ENCODE data around the gene ME1. TPM values are rescaled to one million over a fixed set of nuclear protein-coding genes. Genes with fewer than 3 reads are reported as not detected.

ME1 gene
- total RNA-seq, 1 experiment from 2014 or later = 131 TPM

- Histone ChIP-seq H3K36me3 (ENCODE audit: control insufficient read depth, insufficient read depth, low read length) (no peaks in the 10 kb centered on the region), H3K4me3 (ENCODE audit: low read depth, low read length) (no peak overlapping the region), H3K9me3 (no peaks in the 10 kb centered on the region), H3K27me3 (replicated peaks; ENCODE audit: control insufficient read depth, insufficient read depth, low read length) (no peaks in the 10 kb centered on the region), H3K4me1 (peaks cover 47% of the 10 kb centered on the region)
- Mint-ChIP-seq H3K27me3 (ENCODE audit: insufficient read depth, unreplicated experiment) (no peaks in the 10 kb centered on the region), H3K27ac (ENCODE audit: unreplicated experiment) (peak overlapping the region; percentile 13), H3K4me1 (ENCODE audit: low read depth, unreplicated experiment) (peaks cover 13% of the 10 kb centered on the region), H3K36me3 (ENCODE audit: insufficient read depth, unreplicated experiment) (no peaks in the 10 kb centered on the region), H3K9me3 (ENCODE audit: unreplicated experiment) (no peaks in the 10 kb centered on the region), H3K4me3 (ENCODE audit: unreplicated experiment) (no peak overlapping the region)
- BruUV-seq (replicated peaks) = no TSS peak
- CTCF ChIA-PET = interaction anchor here (1.0 kb wide), 1 partner anchor 76 kb away, joined by 6 read pairs; the partner anchor contains the start of gene PRSS35
- POLR2A ChIA-PET = interaction anchor here (0.6 kb wide), 1 partner anchor 190 kb away, joined by 3 read pairs; no protein-coding TSS in a partner anchor
- DNase-seq = no peak
- no peak for TF ChIP-seq CTCF (IDR thresholded peaks at IDR 0.05; ENCODE audit: insufficient read depth in 1 of 2, low read depth in 1 of 2, low read length in 1 of 2, severe bottlenecking in 1 of 2, unreplicated experiment in 1 of 2)
- intact Hi-C loops (cut with micrococcal nuclease; ENCODE audit: unreplicated experiment) = no loop called here
Measured at GRCh38 chr6:83436674-83437073, 5.8 kb upstream of the ME1 start.

- Mint-ChIP-seq H3K27ac (ENCODE audit: unreplicated experiment) (no peak overlapping the region), H3K9me3 (ENCODE audit: unreplicated experiment) (no peaks in the 10 kb centered on the region), H3K27me3 (ENCODE audit: insufficient read depth, unreplicated experiment) (no peaks in the 10 kb centered on the region), H3K4me1 (ENCODE audit: low read depth, unreplicated experiment) (peaks cover 24% of the 10 kb centered on the region), H3K4me3 (ENCODE audit: unreplicated experiment) (peak overlapping the region; percentile 100), H3K36me3 (ENCODE audit: insufficient read depth, unreplicated experiment) (peaks cover 33% of the 10 kb centered on the region)
- no peaks in the 10 kb centered on the region for H3K27me3 ChIP-seq (replicated peaks; ENCODE audit: control insufficient read depth, insufficient read depth, low read length)
- ChIA-PET CTCF (no interaction called here), POLR2A (no interaction called here)
- intact Hi-C loops (cut with micrococcal nuclease; ENCODE audit: unreplicated experiment) = no loop called here
- peaks cover 47% of the 10 kb centered on the region for H3K4me1 ChIP-seq
- no TSS peak for BruUV-seq (replicated peaks)
- H3K36me3 ChIP-seq (ENCODE audit: control insufficient read depth, insufficient read depth, low read length) = no peaks in the 10 kb centered on the region
- no peak for TF ChIP-seq CTCF (IDR thresholded peaks at IDR 0.05; ENCODE audit: insufficient read depth in 1 of 2, low read depth in 1 of 2, low read length in 1 of 2, severe bottlenecking in 1 of 2, unreplicated experiment in 1 of 2)
- no peaks in the 10 kb centered on the region for H3K9me3 ChIP-seq
- DNase-seq = no peak
- no peak overlapping the region for H3K4me3 ChIP-seq (ENCODE audit: low read depth, low read length)
Measured at GRCh38 chr6:83433177-83433576, 2.3 kb upstream of the ME1 start.

- peak overlapping the region; percentile 100 for H3K4me3 Mint-ChIP-seq (ENCODE audit: unreplicated experiment)
- peaks cover 27% of the 10 kb centered on the region for H3K4me1 Mint-ChIP-seq (ENCODE audit: low read depth, unreplicated experiment)
Measured at GRCh38 chr6:83432636-83433035, 1.8 kb upstream of the ME1 start.

More at GRCh38 chr6:83432636-83433035, 1.8 kb upstream of the ME1 start:
- Mint-ChIP-seq H3K27ac (ENCODE audit: unreplicated experiment) (peak overlapping the region; percentile 99), H3K9me3 (ENCODE audit: unreplicated experiment) (no peaks in the 10 kb centered on the region), H3K36me3 (ENCODE audit: insufficient read depth, unreplicated experiment) (peaks cover 39% of the 10 kb centered on the region), H3K27me3 (ENCODE audit: insufficient read depth, unreplicated experiment) (no peaks in the 10 kb centered on the region)
- no peak for DNase-seq
- intact Hi-C loops (cut with micrococcal nuclease; ENCODE audit: unreplicated experiment) = no loop called here
- H3K4me1 ChIP-seq = peaks cover 47% of the 10 kb centered on the region
- no peak for TF ChIP-seq CTCF (IDR thresholded peaks at IDR 0.05; ENCODE audit: insufficient read depth in 1 of 2, low read depth in 1 of 2, low read length in 1 of 2, severe bottlenecking in 1 of 2, unreplicated experiment in 1 of 2)
- H3K36me3 ChIP-seq (ENCODE audit: control insufficient read depth, insufficient read depth, low read length) = no peaks in the 10 kb centered on the region
- no TSS peak for BruUV-seq (replicated peaks)
- no peaks in the 10 kb centered on the region for H3K9me3 ChIP-seq
- POLR2A ChIA-PET = no interaction called here
- H3K4me3 ChIP-seq (ENCODE audit: low read depth, low read length) = peak overlapping the region; percentile 79; the same call in 1 of the 2 replicates
- no peaks in the 10 kb centered on the region for H3K27me3 ChIP-seq (replicated peaks; ENCODE audit: control insufficient read depth, insufficient read depth, low read length)
- CTCF ChIA-PET = no interaction called here
